GM10266 (cell line): ENCODE data around the gene FBLN5.

ENCODE experiments used
- DNase-seq: peaks from one replicate; pipeline ENCODE4 v3.0.0; 2012; ENCODE audit errors: extremely low spot score
- CTCF ChIP-seq: IDR thresholded peaks from 2 replicates; pipeline ENCODE4 v1.5.1; 2012; ENCODE audit warnings: mild to moderate bottlenecking, low read depth; ENCODE audit not compliant: control insufficient read depth, insufficient read depth; ENCODE audit errors: missing control alignments

The FBLN5 gene

GRCh38 chr14:91884664-91885063 is 62.8 kb downstream of the FBLN5 start:
- DNase-seq = no peak
- no peak for TF ChIP-seq CTCF

DNA sequence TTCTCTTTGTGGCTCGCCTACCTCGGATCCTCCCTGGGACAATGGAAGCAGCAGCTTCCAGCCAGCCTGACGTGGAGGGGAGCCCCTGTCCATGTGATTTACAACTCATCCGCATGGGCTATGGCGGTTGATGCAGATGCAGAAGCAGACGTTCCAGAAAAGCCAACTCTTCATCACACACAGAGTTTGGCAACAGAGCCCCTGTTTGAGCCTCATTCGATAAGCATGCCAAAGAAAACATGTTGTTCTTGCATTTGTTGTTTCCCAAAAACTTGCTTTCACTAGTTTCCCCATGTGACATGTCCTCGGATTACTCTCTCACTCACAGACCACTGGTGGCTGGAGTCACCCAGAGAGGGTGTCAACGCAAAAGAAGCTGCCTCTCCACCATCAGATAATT is 63.7 kb downstream of the FBLN5 start:
- no peak for DNase-seq
- no peak for TF ChIP-seq CTCF

DNA sequence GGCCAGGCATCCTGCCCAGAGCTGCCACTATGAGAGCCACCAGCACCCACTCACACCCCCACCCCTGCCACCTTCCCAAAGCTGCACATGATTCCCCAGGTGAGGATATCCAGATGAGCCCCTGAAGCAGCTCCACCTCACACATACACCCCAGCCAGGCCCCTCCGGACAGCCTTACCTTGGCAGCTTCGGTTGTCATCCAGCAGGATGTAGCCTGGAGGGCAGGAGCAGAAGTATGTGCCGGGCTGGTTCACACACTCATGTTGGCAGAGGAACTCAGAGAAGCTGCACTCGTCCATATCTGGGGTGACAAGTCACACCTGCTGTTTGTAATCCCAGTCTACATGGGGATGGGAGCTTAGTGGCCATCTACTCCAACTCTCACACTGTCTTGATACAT is 64.7 kb downstream of the FBLN5 start:
- no peak for DNase-seq
- TF ChIP-seq CTCF = no peak

- no peak for TF ChIP-seq CTCF
- no peak for DNase-seq
Observed at GRCh38 chr14:91882369-91882768, 65.1 kb downstream of the FBLN5 start.

- no peak for TF ChIP-seq CTCF
- DNase-seq = no peak
Observed at GRCh38 chr14:91879196-91879595, 68.3 kb downstream of the FBLN5 start.

DNA sequence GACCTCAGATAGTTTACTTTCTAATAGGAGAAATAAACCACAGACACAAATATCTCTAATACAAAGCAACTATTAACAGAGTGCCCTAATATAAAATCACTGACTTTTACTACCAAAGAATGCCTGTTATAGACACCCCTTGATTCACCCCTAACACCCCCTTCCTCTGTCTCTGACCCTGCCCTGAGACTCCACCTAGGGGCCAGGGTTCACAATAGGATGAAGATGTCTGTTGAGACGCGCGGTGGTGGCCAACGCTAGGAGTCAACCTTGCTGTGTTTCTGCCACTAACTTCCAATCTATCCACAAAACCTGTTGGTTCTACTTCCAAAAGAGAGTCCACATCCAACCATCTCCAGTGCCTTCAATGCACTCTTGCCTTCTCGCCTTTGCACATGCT is 69.2 kb downstream of the FBLN5 start:
- DNase-seq = no peak
- no peak for TF ChIP-seq CTCF

GRCh38 chr14:91877376-91877915 is 70.0 kb downstream of the FBLN5 start:
- DNase-seq = no peak
- TF ChIP-seq CTCF = no peak
